GM18505 (cell line): ENCODE data around the gene PTPRM.

Experiments
- ATAC-seq: cut with Tn5 transposase; IDR thresholded peaks from one replicate; pipeline ENCODE4 v1.9.1; 2021; ENCODE audit not compliant: unreplicated experiment
- POLR2A ChIP-seq: IDR thresholded peaks from 4 replicates; pipeline ENCODE4 v1.6.1; 2011; ENCODE audit warnings: borderline replicate concordance; ENCODE audit not compliant: insufficient read depth, insufficient read length; ENCODE audit errors: extremely low read depth

PTPRM gene

DNA sequence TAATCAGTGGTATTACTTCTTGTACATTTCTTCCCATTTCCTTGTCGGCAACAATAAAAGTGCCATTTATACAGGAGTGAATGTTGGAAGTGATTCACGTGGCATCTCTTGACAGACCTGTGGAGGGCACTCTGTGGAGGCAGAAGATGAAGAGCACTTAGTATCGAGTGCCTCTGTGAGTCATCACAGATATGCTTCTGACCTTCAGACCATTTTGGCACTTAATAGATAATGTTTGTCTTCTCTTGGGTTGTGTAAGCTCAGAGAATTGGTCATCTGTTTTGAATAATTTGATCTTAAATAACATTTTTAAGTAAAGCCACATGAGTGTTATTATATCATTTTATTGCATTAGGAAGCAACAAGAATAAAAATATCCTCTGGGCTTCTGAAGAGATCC, 305.5 kb downstream of the PTPRM start:
- TF ChIP-seq POLR2A = no peak
- no peak for ATAC-seq

DNA sequence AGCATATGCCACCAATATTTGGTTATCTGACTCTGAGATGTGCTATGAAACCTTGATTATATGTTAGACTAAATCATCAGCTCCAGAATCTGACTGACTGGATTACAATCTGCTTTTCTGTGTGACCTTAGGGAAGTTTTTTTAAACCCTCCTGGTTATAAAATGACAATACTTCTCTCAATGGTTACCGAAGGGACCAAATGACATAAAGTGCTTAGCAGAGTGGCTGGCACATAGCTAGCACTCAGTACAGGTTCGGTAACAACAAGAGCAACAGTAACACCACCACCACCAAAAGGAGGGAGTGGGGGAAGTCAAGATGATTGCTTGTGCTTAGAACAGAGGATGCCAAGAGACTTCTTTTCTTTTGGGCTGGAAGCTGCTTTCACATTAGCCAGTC, 306.2 kb downstream of the PTPRM start:
- no peak for TF ChIP-seq POLR2A
- no peak for ATAC-seq

DNA sequence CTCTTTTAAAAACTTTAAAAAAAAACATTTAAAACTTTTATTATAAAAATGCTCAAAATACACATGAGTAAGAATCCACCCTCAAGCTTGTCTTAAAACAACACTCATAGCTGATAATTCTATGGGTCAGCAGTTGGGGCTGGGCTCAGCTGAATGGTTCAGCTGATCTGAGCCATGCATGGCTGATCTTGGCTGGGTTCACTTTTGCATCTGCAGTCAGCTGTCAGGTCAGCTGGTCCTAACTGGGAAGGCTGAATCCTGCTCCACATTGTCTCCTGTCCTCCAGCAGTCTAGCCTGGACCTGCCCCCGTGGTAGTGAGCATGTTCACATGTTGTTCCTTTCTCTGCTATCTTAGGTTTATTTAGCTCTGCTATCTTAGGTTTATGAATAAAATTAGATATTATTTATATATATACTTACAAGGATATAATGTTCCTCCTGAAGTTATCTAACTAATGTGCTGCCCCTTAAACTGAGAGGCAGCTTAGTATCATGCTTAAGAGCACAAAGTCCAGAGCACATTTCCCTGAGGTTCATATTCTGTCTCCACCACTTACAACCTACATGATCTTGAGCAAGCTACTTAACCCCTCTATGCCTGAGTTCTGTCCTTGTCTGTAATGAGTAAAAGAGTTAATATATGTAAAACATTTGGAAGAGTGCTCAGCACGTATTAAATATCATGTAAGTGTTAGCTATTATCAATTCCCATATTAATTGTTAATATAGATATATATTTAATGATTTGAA, 309.4 kb downstream of the PTPRM start:
- no peak for TF ChIP-seq POLR2A
- ATAC-seq = no peak

DNA sequence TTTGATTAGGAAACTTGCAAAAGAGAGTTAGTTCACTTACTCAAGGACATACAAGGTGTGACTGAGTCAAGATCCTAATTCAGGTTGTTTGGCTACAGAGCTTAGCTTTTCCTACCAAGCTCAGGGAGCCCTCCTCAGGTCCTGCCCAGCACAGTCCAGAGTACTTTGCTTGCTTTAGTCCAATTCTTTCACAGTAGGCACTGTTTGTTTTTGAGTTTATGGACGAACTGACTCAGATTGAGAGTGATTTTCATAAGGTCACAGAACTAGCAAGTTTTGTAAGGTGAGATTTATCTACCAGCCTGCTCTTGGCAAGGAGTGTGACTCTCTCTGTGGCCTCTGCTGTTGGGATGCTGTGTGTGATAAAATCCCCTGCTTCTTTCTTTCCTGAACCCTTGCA, 310.5 kb downstream of the PTPRM start:
- no peak for TF ChIP-seq POLR2A
- no peak for ATAC-seq

DNA sequence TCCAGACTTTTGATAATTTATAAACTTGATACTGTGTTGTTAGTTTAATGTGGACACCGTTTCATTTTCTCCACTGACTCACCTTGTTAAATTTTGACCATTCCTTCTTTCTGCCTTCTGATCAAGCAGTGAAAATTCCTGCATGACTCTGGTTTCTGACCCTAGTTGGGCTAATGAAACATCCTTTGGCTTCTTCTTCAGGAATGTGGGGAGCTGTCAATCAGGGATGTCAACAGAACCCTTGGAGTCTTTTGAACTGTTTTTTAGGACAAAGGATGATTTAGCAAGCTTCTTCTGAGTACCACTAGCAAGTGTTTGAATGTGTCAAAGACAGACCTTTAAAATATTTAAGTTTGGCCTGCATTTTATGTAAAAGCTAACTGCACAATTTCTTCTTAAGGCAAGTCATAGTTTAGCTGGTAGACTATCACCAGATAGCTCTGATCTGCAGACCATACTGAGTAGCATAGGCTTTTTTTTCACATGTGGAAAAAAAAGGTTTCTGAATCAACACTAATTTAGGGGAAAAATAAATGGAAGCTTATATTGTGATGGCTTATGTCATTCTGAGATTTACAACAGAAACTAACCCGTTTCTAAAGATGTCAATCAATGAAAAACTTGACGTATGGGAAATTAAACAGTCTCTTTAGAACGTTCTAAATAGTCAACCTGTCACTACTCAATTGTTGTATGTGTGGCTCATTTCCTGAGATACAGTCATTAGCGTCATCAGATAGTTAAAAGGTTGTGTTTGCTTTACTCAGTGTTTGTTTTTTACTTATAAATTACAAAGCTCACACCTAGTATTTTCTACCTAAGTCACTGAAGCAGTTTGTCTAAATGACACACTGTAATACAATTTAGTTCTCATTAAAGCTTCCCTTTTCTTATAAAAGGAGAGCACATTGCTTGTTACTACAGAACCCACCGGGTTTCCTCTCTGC, 311.4 kb downstream of the PTPRM start:
- no peak for ATAC-seq
- TF ChIP-seq POLR2A = no peak

DNA sequence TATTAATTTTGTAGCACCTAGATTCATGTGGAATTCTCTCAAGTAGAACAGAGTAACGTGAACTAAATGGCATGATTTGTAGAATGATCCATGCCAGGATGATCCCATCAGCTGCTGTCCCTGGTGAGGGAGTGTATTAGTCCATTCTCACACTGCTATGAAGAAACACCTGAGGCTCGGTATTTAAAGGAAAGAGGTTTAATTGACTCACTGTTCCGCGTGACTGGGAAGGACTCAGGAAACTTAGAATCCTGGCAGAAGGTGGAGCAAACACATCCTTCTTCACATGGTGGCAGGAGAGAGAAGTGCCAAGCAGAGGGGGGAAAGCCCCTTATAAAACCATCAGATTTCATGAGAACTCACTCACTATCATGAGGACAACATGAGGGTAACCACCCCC, 312.6 kb downstream of the PTPRM start:
- TF ChIP-seq POLR2A = no peak
- no peak for ATAC-seq

DNA sequence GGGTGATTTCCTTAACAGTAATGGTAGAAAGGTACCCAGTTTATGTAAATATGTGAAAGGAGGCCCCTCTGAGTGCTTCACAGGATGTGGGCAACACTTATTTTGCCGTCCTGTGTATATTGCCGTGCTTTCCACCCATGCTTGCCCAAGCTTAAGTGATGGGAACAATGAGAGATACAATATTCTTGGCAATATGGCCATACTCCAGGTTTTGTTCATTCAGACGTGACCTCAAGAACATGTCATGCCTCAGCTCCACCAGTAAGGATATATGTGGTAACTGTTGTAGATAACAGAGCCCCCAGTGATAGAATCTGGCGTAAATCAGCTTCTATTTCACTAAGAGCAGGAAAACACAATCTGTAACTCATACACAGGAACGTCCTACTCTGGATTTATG, 318.7 kb downstream of the PTPRM start:
- TF ChIP-seq POLR2A = no peak
- no peak for ATAC-seq

DNA sequence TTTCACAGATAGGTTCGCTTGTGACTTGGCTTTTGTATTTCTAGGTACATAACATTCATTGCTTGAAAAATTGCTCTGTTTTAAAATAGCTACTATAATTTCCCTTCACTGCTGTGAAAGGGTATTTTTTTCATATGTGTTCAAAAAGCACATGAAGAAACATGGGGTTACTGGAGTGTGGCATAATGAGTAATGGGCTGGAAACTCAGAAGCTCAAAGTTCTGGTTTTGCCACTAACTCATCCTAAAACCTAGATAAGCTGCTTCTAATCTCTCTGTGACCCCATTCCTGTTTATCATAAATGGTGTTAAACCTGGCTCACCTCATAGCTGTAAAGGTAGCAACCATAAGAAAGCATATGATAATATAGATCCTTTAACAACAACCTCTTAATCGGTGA, 319.3 kb downstream of the PTPRM start:
- ATAC-seq = no peak
- no peak for TF ChIP-seq POLR2A

DNA sequence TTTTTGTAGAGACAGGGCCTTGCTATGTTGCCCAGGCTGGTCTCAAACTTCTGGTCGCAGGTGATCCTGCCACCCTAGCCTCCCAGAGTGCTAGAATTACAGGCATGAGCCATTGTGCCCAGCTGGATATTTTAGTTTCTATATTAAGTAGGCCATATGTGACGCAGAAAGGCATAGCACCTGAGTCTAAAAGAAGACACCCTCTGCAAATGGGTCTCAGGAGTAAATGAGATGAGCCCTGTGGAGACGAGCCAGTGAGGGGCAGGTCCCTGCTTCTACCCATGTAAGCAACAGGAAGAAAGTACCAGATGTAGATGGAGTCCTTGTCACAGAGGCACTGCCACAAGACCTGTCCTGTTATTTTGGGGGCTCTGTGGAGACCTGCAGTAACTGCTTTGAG, 322.4 kb downstream of the PTPRM start:
- no peak for ATAC-seq
- TF ChIP-seq POLR2A = no peak

DNA sequence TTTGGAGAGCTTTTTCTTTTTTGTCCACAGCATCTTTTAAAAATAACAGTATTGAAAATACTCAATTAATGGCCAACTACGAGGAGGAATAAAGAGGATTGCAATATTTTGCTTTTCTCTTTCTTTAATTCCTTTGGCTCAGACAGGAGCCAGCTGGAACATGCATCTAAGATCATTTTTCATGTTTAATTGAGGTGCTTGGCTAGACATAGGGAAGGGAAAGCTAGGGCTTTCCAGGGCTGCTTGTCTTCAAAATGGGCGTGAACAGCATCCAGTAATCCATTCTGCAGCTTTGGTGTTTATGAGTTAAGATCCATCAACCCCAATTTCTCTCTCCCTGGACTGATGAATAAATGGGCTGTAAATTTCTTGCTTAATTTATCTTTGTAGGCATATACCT, 323.0 kb downstream of the PTPRM start:
- no peak for ATAC-seq
- no peak for TF ChIP-seq POLR2A

DNA sequence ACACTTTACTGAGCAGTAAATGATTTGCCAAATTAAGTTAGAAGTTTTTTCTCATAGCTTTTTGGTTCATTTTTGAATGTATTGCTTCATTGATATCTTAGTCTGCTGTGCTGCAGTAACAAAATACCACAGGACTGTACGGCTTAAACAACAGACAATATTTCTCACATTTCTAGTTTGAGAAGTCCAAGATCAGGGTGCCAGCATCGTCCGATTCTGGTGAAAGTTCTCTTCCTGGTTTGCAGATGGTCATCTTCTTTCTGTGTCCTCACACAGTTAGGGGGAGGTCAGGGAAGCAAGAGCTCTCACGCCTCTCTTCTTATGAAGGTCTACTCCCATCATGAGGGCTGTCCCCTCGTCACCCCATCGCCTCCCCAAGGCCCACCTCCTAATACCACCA, 325.4 kb downstream of the PTPRM start:
- ATAC-seq = no peak
- TF ChIP-seq POLR2A = no peak

DNA sequence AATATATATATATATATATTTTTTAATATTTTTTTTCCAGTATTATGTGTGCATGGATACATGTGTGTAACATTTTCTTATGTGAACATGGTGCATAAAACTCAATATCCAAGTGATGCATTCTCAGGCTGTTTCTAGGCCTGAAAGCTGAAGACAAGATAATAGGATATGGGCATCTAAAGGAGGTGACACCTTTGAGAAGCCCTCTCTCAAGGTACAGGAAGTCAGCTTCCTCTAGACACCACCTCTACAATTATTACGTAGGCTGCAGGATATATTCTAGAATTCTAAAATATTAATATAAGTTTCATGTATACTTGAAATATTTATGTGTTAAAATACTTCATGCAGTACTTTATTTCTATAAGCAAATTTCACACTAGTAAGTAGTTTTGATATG, 327.5 kb downstream of the PTPRM start:
- no peak for ATAC-seq
- no peak for TF ChIP-seq POLR2A

DNA sequence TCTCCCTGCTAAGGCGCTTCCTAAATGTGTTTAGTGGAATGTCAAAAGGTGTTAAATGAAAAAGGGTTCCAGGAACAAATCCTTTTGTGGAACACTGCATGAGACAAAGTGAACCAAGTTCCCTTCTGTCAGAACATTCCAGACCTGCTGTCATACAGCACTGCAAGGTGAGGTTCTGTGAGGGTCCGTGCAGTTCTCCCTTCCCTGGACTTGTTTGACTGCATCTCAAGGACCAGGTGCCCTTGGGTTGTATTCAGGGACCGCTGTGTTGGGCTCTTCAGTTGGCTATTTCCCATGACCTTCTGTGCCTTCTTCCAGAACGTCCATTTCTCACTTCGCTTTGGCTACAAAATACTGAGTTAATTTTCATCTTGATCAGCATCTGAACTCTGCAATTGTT, 328.2 kb downstream of the PTPRM start:
- TF ChIP-seq POLR2A = no peak
- ATAC-seq = no peak

DNA sequence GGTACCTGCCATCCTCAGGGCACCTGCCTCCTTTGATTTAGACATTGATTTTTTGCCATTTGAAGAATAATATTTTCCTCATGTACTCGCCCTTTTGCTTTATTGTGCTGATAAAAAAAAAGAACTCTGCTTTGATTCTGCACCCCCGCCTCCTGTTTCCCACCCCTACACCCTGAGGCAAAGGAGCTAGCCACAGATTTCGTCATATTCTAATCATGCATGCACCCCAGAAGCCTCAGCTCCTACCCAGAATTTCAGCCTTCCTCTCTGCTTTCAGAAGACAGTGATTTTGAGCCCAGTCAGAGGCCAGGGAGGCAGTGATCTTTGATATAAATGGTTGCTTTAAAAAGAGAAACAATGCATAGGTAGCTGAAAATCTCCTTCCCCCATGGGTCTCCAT, 329.0 kb downstream of the PTPRM start:
- no peak for TF ChIP-seq POLR2A
- ATAC-seq = no peak
